ENCODE measurements around the gene BBOF1.

BBOF1 gene

DNA sequence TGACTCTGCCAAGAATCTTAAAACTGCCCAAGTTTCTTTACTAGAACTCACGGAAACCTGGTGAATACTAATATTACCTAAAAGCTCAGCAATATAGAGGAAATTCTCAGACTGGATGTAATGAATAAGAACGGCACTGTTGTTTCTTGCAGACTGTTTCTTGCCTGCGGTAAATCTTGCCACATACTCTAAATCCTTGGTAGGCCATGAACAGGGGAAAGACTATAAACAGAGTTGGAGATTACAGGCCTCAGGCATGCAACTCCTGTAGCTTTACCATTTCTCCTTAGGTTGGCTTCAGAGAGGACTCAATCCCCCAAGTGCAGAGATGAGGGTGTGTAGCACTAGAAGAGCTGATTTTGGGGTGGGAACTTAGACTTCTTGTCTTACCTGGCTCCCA lies 64.0 kb downstream of the BBOF1 start:
- H2AFZ ChIP-seq (ENCODE audit: low read length), result no peak overlapping the region
- DNase-seq, result no peak
- H3K4me2 ChIP-seq (ENCODE audit: low read depth, low read length), result peak overlapping the region; percentile 86; the same call in 1 of the 2 replicates
- peaks cover 36% of the 10 kb centered on the region for H3K79me2 ChIP-seq (ENCODE audit: low read length)
- TF ChIP-seq EZH2 (optimal IDR thresholded peaks at IDR 0.05; ENCODE audit: low read depth, low read length), result no peak
- TF ChIP-seq, protein P1, sequence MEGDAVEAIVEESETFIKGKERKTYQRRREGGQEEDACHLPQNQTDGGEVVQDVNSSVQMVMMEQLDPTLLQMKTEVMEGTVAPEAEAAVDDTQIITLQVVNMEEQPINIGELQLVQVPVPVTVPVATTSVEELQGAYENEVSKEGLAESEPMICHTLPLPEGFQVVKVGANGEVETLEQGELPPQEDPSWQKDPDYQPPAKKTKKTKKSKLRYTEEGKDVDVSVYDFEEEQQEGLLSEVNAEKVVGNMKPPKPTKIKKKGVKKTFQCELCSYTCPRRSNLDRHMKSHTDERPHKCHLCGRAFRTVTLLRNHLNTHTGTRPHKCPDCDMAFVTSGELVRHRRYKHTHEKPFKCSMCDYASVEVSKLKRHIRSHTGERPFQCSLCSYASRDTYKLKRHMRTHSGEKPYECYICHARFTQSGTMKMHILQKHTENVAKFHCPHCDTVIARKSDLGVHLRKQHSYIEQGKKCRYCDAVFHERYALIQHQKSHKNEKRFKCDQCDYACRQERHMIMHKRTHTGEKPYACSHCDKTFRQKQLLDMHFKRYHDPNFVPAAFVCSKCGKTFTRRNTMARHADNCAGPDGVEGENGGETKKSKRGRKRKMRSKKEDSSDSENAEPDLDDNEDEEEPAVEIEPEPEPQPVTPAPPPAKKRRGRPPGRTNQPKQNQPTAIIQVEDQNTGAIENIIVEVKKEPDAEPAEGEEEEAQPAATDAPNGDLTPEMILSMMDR (IDR thresholded peaks at IDR 0.05; ENCODE audit: low read length), result no peak
- TF ChIP-seq EZH2phosphoT487 (IDR thresholded peaks at IDR 0.05; ENCODE audit: low read length), result no peak
- no peaks in the 10 kb centered on the region for H4K20me1 ChIP-seq (ENCODE audit: insufficient read depth, low read length)
- no peaks in the 10 kb centered on the region for H3K36me3 ChIP-seq (replicated peaks; ENCODE audit: insufficient read depth, low read length)
- H3F3A ChIP-seq (ENCODE audit: insufficient read depth, low read length), result no peaks in the 10 kb centered on the region; the same call in 1 of the 2 replicates
- no peaks in the 10 kb centered on the region for H3K9me2 ChIP-seq (replicated peaks; ENCODE audit: insufficient read depth, low read length)
- H3K4me3 ChIP-seq (ENCODE audit: low read length), result peak overlapping the region; percentile 79
- H3K9me3 ChIP-seq (replicated peaks; ENCODE audit: insufficient read depth, low read length), result no peaks in the 10 kb centered on the region
- peaks cover 11% of the 10 kb centered on the region for H3K4me1 ChIP-seq (ENCODE audit: low read length)
- no peaks in the 10 kb centered on the region for H3K27me3 ChIP-seq (replicated peaks; ENCODE audit: insufficient read depth, low read length)
- peak overlapping the region; percentile 87; the same call in 1 of the 2 replicates for H3K9ac ChIP-seq (ENCODE audit: low read length)
- no peak overlapping the region for H3K27ac ChIP-seq (ENCODE audit: low read length)

DNA sequence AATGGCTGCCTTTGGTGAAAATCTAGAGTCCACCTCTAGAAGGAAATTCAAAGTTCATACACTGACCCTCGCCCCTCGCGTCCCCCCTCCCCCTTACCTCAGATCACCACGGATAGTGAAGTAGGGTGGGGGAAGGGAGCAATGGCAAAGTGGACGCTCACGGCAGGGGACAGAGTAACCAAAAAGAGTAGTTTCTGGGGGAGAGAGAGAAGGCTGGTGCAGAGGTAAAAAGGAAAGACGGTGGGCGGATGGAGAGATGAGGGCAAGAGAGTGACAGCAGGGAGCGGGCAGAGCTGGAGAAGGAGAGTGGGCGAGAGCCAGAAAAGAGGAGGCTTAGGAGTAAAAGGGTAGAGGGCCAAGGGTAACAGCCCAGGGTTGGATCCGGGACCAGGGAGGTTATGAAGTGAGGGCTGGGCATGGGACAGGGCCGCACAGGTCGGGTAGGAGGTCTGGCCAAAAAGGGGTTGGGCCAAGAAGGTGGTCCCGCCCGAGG lies 64.7 kb downstream of the BBOF1 start:
- peak overlapping the region; percentile 35; the same call in 1 of the 2 replicates for H3K27ac ChIP-seq (ENCODE audit: low read length)
- TF ChIP-seq EZH2phosphoT487 (IDR thresholded peaks at IDR 0.05; ENCODE audit: low read length) (no peak), EZH2 (optimal IDR thresholded peaks at IDR 0.05; ENCODE audit: low read depth, low read length) (no peak)
- TF ChIP-seq, protein P1 (IDR thresholded peaks at IDR 0.05; ENCODE audit: low read length), result no peak

DNA sequence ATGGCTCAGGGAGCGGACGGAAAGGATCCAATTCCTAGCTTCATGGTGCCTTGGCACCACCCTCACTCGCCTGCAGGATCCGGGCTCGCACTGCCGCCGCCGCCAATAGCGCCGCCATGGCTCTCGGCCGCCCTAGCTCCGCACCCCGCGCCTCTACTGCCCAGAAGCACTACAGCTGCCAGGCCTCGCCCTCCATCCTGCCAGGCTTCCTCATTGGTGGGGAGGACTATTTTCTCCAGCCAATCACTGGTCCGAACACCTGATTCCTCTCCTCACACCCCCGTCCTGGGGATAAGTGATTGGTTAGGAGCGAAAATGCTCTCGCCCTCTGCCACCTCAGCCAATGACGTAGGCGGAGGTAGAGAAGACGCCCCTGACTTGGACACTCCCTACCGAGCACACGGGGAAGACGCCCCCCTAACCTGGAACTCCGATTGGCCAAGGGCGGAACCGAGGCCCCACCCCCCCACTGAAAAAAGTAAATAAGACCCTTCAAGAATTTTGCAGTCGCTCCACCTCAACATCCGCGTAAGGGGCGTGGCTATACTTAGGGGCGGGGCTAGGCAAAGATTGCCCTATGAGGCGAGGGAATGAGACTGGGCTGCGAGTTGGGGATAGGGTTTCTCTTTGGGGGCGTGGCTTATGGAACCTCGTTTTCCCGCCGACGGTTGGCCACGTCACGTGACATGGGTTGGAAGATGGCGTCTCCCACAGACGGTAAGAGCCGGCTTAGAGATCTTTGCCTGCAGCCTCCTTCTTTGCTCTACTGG lies 65.3 kb downstream of the BBOF1 start, which contains the start of the genes ALDH6A1 and LIN52:
Gene ALDH6A1, minus strand, starts transcription at position 177 of the 770 bp plus-strand sequence. Its CDS starts 59 bp downstream, at position 118.
Gene LIN52, plus strand, starts transcription at position 680 of the 770 bp plus-strand sequence. Its CDS starts 19 bp downstream, at position 699.
- Histone ChIP-seq H3F3A (ENCODE audit: insufficient read depth, low read length) (no peaks in the 10 kb centered on the region; the same call in 1 of the 2 replicates), H3K27ac (ENCODE audit: low read length) (peak within 1 kb of the TSS; percentile 87), H2AFZ (ENCODE audit: low read length) (peak within 1 kb of the TSS; percentile 61), H3K4me1 (ENCODE audit: low read length) (peaks cover 11% of the 10 kb centered on the region), H3K79me2 (ENCODE audit: low read length) (peaks cover 49% of the 10 kb centered on the region), H3K36me3 (replicated peaks; ENCODE audit: insufficient read depth, low read length) (no peaks in the 10 kb centered on the region), H3K27me3 (replicated peaks; ENCODE audit: insufficient read depth, low read length) (no peaks in the 10 kb centered on the region), H3K9me3 (replicated peaks; ENCODE audit: insufficient read depth, low read length) (no peaks in the 10 kb centered on the region), H3K4me3 (ENCODE audit: low read length) (peak within 1 kb of the TSS; percentile 89), H3K9me2 (replicated peaks; ENCODE audit: insufficient read depth, low read length) (no peaks in the 10 kb centered on the region), H3K4me2 (ENCODE audit: low read depth, low read length) (peak within 1 kb of the TSS; percentile 86), H3K9ac (ENCODE audit: low read length) (peak within 1 kb of the TSS; percentile 87), H4K20me1 (ENCODE audit: insufficient read depth, low read length) (no peaks in the 10 kb centered on the region)
- TF ChIP-seq, protein P1 (IDR thresholded peaks at IDR 0.05; ENCODE audit: low read length), result no peak
- no peak for TF ChIP-seq EZH2 (optimal IDR thresholded peaks at IDR 0.05; ENCODE audit: low read depth, low read length)
- TF ChIP-seq EZH2phosphoT487 (IDR thresholded peaks at IDR 0.05; ENCODE audit: low read length), result no peak
- DNase-seq, result peak; percentile 96

More for the DNA sequence above, 64.7 kb downstream of the BBOF1 start:
- Histone ChIP-seq H3K4me1 (ENCODE audit: low read length) (peaks cover 11% of the 10 kb centered on the region), H2AFZ (ENCODE audit: low read length) (peak overlapping the region; percentile 61; the same call in 1 of the 2 replicates), H3K9ac (ENCODE audit: low read length) (peak overlapping the region; percentile 87), H3K27me3 (replicated peaks; ENCODE audit: insufficient read depth, low read length) (no peaks in the 10 kb centered on the region), H3K9me2 (replicated peaks; ENCODE audit: insufficient read depth, low read length) (no peaks in the 10 kb centered on the region), H3K4me2 (ENCODE audit: low read depth, low read length) (peak overlapping the region; percentile 86), H3K9me3 (replicated peaks; ENCODE audit: insufficient read depth, low read length) (no peaks in the 10 kb centered on the region), H4K20me1 (ENCODE audit: insufficient read depth, low read length) (no peaks in the 10 kb centered on the region), H3K79me2 (ENCODE audit: low read length) (peaks cover 42% of the 10 kb centered on the region), H3K4me3 (ENCODE audit: low read length) (peak overlapping the region; percentile 79), H3K36me3 (replicated peaks; ENCODE audit: insufficient read depth, low read length) (no peaks in the 10 kb centered on the region), H3F3A (ENCODE audit: insufficient read depth, low read length) (no peaks in the 10 kb centered on the region; the same call in 1 of the 2 replicates)
- DNase-seq, result no peak

Data from MM.1S (cell line).